CD4-positive, alpha-beta T cell treated with Interleukin-21 for 1 hour (primary cell): ENCODE results near the gene MED13L.

ENCODE experiments used
- DNase-seq: peaks from one replicate; pipeline ENCODE4 v3.0.0-alpha.2; 2020

Gene MED13L

DNA sequence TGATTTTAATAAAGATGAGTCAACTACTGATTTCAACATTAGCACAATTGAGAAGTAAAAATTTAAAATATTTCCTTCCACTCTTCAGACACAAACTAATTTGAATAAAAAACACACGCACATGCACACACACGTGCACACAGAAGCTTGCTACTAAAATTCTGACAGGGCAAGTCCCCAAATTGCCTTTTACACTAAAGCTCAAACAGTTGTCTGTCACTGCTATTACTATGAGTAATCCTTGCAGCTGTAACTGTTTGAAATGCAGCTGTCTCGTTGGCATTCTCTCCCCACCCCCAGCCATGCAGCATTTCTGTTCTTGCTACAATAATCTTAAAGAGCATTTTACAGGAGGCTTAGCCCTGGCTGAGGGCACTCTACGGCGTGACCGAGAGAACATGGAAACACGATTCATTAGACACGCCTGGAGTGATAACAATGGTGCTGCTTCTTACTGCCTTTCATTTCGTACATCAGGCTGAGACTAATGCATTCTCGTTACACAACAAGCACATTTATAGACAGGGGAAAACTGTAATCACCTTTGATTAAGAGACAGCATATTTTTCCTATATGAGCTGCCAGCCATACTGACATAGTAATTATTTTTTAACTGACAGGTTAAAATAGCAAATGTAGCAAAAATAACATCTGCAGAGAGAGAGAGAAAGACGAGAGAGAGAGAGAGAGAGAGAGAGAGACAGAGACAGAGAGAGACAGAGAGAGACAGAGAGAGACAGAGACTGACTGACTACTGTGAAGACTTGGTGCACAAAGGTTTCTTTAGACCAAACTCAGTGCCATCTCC, 153.8 kb downstream of the MED13L start:
- DNase-seq: no peak

- DNase-seq: no peak
Measured at GRCh38 chr12:116122628-116123027, 154.9 kb downstream of the MED13L start.

DNA sequence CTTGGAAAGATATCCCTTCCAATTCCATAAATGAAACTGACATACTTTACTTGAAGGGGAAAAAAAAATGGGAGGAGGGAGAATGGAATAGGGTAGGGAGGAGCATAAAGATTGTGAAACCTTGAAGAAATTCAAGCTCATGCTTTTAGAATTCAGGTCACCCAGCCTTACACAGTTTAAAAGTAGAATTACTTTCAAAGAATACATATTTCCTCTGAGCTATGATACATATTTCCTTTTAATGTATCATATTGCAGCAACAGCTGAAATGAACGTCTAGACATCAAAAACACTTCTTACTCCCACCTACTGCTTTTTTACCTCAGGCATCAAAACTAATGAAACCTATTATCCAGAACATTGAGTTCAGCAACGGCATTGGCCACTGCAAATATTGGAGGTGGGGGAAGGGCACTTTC, 156.0 kb downstream of the MED13L start:
- DNase-seq: no peak

DNA sequence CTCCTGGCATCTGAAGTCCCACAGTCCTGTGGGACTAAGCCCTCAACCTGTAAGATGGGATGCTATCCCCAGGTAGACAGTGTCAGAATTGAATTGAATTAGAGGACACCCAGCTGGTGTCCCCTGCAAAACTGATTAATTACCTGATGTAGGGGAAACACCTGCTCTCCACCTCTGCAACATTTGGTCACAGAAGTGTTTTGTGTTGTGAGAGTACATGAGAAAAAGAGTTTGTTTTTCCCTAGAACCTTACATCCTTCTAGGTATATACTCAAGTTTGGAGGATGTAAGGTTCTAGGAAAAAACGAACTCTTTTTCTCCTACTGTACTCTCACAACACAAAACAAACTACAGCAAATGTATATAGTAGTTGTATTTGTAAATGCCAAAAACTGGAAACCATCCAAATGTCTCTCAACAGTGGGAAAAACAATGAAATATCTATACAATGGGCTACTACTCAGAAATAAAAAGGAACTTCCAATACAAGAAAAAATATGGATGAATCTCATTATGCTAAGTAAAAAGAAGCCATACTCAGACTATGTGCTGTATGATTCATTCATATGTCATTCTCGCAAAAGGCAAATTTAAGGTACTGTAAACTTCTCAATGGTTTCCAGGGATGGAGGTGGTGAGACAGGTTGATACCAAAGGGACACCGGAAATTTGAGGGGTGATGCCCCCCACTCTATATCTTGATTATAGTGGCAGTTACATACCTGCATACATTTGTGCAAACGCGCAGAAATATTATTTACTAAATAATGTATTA, 160.7 kb downstream of the MED13L start:
- DNase-seq: no peak

- DNase-seq: no peak
Measured at GRCh38 chr12:116113398-116114130, 163.9 kb downstream of the MED13L start.

- DNase-seq: no peak
Measured at GRCh38 chr12:116106870-116107269, 170.6 kb downstream of the MED13L start.

DNA sequence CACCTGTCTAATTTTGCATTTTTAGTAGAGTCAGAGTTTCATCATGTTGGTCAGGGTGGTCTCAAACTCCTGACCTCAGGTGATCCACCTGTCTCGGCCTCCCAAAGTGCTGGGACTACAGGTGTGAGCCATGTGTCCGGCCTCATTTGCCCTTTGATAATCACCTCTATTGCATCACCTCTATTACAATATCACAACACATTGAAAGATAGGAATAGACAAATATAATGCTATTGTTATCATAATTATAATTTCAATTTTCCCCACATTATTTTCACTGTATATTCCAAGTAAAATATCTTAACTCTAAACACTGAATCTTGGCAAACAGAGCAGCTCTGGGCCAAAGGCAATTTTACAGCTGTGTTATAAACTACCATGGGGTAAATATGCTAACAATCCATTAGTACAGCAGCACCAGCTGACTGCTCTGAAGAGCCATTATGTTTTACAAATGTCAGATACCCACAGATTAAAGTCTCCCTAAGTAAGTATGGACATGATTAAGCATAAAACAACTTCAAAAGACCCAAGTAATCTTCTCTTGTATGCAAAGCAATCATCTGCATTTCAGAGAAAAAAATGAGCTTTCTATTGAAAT, 173.2 kb downstream of the MED13L start:
- DNase-seq: no peak

DNA sequence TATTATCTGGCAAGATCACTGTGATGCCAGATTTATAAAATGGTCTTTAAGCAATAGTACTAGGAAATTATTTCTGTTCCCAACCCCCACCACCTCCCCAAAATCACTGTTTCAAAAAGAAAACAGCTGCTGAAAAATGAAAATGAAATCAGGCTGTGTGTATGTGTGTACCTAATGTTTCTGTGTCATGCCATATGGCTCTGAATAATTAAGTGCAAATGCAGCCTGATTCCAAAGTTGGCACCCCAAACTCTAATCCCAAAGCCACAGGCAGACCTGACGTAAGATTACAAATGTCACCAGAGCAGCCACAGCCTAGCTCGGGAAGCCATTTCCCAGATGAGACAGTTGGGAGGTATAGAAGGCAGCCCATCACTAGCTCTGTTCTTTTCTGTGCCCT, 175.5 kb downstream of the MED13L start:
- no peak for DNase-seq

- DNase-seq: no peak
Measured at GRCh38 chr12:116099652-116100432, 177.7 kb downstream of the MED13L start.

GRCh38 chr12:116096874-116097273, 180.6 kb downstream of the MED13L start:
- no peak for DNase-seq

DNA sequence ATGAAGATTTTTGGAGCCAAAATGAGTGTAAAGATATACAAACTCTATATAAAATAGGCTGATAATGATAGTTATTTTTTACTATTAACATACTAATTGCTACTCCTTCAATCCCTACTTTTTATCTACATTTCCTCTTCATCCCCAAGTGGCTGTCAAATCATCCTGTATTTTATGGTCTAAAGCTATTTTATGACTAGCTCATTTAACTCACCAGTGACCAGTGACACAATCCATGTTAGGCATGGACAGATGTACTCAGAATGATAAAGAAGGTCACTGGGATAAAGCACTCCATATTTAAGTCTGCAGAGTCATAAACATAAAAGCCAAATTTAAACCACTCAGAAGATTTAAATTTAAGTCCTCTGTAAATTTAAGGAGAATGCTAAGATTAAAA, 183.0 kb downstream of the MED13L start:
- DNase-seq: no peak

GRCh38 chr12:116093915-116094314, 183.6 kb downstream of the MED13L start:
- no peak for DNase-seq

GRCh38 chr12:116092776-116093175, 184.7 kb downstream of the MED13L start:
- DNase-seq: no peak

- no peak for DNase-seq
Measured at GRCh38 chr12:116092162-116092561, 185.3 kb downstream of the MED13L start.

GRCh38 chr12:116091579-116091978, 185.9 kb downstream of the MED13L start:
- DNase-seq: no peak

DNA sequence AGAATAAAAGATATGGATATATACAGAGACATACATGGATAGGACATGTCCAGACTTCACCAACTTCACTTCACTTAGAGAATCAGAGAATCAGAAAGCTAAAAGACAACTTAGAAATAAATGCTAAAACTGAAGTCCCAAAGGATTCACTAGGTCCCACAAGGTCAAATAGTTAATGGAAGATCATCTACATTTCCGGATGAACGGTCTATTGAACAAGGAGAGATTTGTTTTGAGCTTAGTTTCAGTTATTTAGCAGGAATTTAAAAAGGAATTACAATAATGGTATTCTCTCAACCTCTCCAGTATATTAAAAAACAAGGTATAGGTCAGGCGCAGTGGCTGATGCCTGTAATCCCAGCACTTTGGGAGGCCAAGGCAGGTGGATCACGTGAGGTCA, 187.0 kb downstream of the MED13L start:
- DNase-seq: no peak

GRCh38 chr12:116089080-116089479, 188.4 kb downstream of the MED13L start:
- DNase-seq: no peak

DNA sequence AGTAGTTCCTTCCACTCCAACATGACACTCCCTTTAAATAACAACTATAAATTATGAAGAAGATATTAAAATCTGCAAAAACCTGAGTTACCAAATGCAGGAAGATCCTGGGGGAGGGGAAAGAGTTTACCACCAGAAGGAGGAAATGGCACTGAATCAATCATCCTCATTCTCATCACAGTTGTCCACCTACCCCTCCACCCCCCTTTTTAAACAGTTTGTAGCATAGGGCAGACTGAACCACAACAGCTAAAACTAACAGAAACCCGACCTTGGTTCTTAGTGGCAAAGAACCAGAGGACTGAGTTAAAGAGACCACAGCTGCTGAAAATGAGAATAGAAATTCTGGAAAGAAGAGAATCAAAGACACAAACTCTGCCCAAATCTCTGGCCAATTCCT, 189.5 kb downstream of the MED13L start:
- no peak for DNase-seq

GRCh38 chr12:116087399-116087798, 190.1 kb downstream of the MED13L start:
- no peak for DNase-seq

DNA sequence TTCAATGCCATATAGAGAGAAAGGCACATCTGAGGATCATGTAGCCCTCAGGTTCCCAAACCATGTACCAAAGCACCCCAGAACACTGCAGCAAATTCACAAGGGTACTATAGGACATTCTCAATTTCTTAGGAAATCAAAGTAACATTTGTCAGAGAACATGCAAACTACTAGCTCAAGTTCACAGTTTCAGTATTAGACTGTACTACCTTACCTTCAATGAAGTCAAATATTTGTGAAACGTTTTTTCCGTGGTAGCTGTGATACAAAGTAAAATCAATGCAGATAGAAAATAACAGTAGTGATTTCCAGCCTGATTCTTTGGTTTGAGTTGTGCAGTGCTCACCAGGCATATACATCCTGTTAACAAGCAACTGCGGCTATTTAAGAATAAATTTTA, 197.1 kb downstream of the MED13L start:
- DNase-seq: no peak

DNA sequence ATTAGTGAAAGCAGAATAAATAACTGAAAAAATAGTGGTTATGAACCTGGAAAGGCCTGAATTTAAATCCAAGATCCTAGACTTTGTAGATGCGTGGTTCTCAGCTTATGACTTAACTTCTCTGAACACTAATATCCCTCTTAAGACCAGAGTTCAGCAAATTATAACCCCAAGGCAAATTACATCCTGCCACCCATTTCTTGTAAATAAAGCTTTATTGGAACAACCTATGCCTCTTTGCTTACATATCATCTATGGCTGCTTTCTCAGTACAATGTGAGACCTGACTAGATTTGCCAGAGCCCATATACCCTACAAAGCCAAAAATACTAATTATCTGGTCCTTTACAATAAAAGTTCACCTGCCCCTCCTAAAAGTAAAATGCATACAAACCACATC, 199.1 kb downstream of the MED13L start:
- DNase-seq: no peak

DNA sequence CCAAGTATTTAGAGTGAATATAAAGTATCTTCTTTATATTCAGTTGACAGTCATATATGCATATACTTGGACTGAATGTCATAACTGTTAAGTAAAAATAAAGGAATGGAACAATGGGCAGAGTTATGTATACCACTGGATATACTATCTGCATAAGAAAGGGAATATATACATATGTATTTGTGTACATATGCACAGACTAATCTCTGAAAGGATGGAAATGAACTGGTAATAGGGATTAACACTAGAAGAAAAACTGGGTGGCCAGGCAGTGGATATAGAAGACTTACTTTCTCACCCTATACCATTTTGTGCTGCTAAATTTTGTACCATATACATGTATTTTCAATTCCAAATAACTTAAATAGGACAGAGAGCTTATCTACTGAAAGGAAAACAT, 200.1 kb downstream of the MED13L start:
- no peak for DNase-seq
